Hindlimb muscle (tissue), 1 donor: Measurements from ENCODE around the gene PFKP. TPM values are rescaled to one million over a fixed set of nuclear protein-coding genes. Genes with fewer than 3 reads are reported as not detected.
"Not testable (repeated sequence)": the region's sequence is repeated elsewhere in the genome, so short reads cannot be mapped to it uniquely, and the experiment has no call there.

ENCODE experiments used
- DNase-seq: peaks from one replicate; pipeline ENCODE4 v3.0.0-alpha.2; 2013
- polyA plus RNA-seq: library from polyadenylated mRNA; unstranded; fragments of 120-200 nt; gene quantifications from one replicate; pipeline ENCODE4 v1.2.1, GENCODE V29; 2013; ENCODE audit not compliant: insufficient read length

Gene PFKP
- polyA plus RNA-seq, 1 donor = 30.4 TPM

DNA sequence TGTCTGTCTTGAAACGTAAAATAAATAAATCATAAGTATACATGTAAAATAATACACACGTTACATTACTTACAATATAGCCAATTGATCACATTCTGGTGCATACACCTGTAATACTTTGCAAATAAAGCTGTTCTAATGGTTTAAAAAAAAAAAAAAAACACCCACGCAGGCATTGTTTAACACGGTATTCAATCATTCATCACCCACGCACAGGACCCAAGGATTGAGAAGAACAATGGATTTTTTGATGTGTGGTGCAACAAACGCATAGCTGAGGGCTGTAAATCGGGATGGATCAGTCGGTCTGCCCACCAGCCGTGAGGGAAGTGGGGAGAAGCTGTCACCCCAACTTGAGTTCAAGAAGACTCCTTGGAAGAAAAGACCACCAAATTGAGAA, 96.5 kb downstream of the PFKP start:
- DNase-seq = no peak

- no peak for DNase-seq
Measured at GRCh38 chr10:3165196-3165595, 97.8 kb downstream of the PFKP start.

- DNase-seq = no peak
Measured at GRCh38 chr10:3166496-3167290, 99.3 kb downstream of the PFKP start.

- no peak for DNase-seq
Measured at GRCh38 chr10:3167611-3168330, 100.4 kb downstream of the PFKP start.

DNA sequence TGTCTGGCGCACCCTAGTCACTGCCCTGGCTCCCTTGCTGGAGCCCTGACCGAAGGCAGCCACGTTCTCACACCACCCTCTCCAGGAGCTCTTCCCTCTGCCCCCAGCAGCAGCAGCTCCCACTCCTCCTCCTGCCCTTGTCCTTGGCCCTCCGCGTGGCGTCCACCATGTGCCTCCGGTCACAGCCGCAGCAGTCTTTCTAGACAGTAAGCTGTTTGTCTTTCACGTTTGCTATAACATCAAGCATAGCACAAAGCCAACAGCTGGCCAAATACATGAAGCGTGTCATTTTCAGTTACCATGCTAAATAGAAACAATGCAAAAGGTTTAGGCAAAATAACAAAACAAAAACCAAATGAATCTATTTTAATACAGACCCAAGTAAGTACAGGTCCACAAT, 101.9 kb downstream of the PFKP start:
- DNase-seq = peak; percentile 9

GRCh38 chr10:3169673-3170072, 102.3 kb downstream of the PFKP start:
- DNase-seq = peak; percentile 15

DNA sequence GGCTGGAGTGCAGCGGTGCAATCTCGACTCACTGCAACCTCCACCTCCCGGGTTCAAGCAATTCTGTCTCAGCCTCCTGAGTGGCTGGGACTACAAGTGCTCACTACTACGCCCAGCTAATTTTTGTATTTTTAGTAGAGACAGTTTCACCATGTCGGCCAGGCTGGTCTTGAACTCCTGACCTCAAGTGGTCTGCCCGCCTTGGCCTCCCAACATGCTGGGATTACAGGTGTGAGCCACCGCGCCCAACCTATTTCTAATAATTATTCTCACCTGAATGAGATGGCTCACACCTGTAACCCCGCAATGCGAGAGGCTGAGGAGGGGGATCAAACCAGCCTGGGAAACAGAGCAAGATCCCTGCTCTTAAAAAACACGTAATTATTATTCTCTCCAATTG, 104.1 kb downstream of the PFKP start:
- DNase-seq = not testable (repeated sequence)

DNA sequence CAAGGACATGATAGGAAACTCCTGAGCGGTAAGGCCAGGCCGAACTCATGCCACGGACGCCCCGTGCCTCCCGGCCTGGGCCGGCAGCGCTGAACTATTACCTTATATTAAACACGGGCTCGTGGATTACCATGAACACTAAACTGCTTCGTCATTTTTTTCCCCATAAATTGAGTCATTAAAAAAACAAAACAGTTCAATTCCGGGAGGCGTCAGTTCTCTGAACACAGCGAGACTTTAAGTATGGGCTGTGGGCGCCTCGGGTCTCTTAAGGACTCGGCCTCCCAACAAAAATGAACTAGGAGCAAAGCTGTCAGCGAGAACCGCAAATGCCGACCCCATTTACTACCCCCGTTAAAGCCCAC, 104.7 kb downstream of the PFKP start:
- no peak for DNase-seq

DNA sequence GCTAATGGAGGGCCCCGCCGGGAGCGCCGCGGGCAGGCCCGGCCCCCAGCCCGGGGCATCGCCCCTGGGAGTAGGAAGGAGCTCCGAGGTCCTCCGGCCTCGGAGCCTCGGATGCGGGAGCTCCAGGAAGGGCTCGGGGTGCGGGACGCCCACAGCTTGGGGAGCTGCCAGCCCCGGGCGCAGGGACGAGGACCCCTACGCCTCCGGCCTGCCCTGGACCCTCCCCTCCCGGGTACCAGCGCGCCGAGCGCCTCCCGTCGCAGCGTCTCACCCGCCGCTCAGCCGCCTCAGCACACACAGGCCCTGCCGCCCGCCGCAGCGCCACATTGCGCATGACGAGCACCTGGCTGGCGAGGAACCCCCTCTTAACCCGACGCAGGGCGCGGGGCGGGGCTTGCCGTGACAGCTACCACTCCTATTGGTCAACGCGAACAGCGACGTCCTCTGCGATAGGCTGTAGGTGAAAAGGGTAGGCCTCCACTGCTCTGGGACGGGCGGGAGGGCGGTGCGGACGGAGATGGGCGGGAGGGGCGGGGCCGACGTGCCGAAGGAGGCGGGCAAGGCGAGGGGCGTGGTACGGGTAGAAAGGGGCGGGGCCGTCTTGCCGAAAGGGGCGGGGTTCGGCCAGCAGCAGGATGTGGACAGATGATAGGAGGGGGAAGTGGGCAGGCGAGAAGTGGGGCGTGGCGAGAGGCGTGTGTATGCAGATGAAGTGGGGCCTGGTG, 105.3 kb downstream of the PFKP start, which contains the start of gene PITRM1:
PITRM1 (minus strand) TSS at position 337 of the 725 bp plus-strand sequence; CDS start at position 327, 10 bp downstream.
- peak; percentile 99 for DNase-seq

GRCh38 chr10:3173171-3173878, 106.0 kb downstream of the PFKP start:
- DNase-seq = no peak

- DNase-seq = no peak
Measured at GRCh38 chr10:3178042-3178441, 110.7 kb downstream of the PFKP start.

DNA sequence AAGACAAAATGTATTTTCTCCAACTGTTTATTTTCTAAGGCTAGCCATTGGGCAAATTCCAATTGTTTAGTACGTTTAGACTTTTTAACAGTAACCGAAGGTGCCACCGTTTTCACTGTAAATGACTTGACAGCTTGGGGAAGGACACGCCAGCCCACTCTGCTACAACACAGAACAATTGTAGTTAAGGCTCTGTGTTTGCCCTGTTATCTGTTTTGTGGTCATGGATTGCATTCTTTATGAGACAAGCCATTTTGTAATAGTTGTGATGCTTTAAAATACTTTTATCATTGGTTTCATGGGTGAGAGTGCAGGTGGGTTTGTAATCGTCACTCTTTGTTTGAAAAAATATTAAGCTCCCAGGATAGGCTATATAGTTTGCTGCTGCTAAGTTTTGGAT, 111.8 kb downstream of the PFKP start:
- no peak for DNase-seq

DNA sequence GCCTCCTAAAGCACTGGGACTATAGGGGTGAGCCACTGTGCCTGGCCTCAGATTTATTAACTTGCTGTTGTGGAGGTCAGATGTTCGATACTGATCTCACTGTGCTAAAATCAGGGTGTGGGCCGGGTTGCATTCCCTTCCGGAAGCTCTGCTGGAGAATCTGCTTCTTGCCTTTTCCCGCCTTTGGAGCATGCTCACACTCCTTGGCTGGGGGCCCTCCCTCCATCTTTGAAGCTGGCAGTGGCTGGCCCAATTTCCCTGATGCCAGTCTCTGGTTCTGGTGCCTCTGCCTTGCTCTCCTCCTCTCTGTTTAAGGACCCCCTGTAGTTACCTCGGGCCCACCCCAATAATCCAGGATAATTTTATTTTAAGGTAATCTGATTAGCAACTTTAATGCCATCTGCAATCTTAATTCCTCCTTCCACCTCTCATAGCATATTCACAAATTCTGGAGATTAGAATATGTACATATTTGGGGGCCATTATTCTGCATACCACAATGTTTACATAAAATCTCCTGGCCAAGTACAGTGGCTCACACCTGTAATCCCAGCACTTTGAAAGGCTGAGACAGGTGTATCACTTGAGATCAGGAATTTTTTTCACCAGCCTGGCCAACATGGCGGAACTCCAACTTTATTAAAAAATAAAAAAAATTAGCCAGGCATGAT, 113.1 kb downstream of the PFKP start:
- no peak for DNase-seq

- DNase-seq = no peak
Measured at GRCh38 chr10:3185386-3185785, 118.0 kb downstream of the PFKP start.

GRCh38 chr10:3186368-3186767, 119.0 kb downstream of the PFKP start:
- no peak for DNase-seq

Other genes with a start within 250 kb of the PFKP start
- 68.9 TPM for gene PITRM1, start 105.2 kb downstream of the PFKP start, polyA plus RNA-seq